AG04450 (cell line): ENCODE data around the gene KLHL30. TPM values are rescaled to one million over a fixed set of nuclear protein-coding genes. Genes with fewer than 3 reads are reported as not detected.

Experiments used
- CTCF ChIA-PET: fragments of 300-600, 350-600 bp; formaldehyde crosslinking; extraction: SDS; loops from one replicate; lab custom pipeline; 2022; ENCODE audit warnings: antibody characterized with exemption, inconsistent platforms; lab: Charles Lee
- POLR2A ChIA-PET: fragments of 350-600 bp; formaldehyde crosslinking; extraction: SDS; loops from one replicate; lab custom pipeline; 2021; ENCODE audit warnings: antibody characterized with exemption, inconsistent platforms; lab: Yijun Ruan, JAX
- DNase-seq: peaks from one replicate; pipeline ENCODE4 v3.0.0-alpha.2; 2011; ENCODE audit warnings: low read depth, low spot score
- H3K27ac ChIP-seq: one replicate; pipeline ENCODE4 v1.5.1; 2012; ENCODE audit warnings: low read depth, low read length, control low read depth
- H3K27me3 ChIP-seq: one replicate; pipeline ENCODE4 v1.6.0; 2012; ENCODE audit warnings: low read length; ENCODE audit not compliant: control insufficient read depth, insufficient read depth
- H3K4me3 ChIP-seq: 2 replicates; pipeline ENCODE4 v1.5.1; 2011; ENCODE audit warnings: mild to moderate bottlenecking, low read depth, low read length, control low read depth
- H3K9me3 ChIP-seq: 2 replicates; pipeline ENCODE4 v1.5.1; 2012; ENCODE audit warnings: low read length; ENCODE audit not compliant: control insufficient read depth, insufficient read depth
- polyA plus RNA-seq: library from polyadenylated mRNA; depleted of rRNA; stranded (reverse); fragments of >200 nt; gene quantifications from 2 replicates; pipeline ENCODE4 v1.2.3, GENCODE V29; 2011
- TF ChIP-seq, protein P1 (sequence below): IDR thresholded peaks from 2 replicates; pipeline ENCODE4 v1.5.1; 2011; ENCODE audit warnings: low read depth, low read length, control low read depth, inconsistent platforms

Gene KLHL30
- polyA plus RNA-seq, 1 experiment: not detected

DNA sequence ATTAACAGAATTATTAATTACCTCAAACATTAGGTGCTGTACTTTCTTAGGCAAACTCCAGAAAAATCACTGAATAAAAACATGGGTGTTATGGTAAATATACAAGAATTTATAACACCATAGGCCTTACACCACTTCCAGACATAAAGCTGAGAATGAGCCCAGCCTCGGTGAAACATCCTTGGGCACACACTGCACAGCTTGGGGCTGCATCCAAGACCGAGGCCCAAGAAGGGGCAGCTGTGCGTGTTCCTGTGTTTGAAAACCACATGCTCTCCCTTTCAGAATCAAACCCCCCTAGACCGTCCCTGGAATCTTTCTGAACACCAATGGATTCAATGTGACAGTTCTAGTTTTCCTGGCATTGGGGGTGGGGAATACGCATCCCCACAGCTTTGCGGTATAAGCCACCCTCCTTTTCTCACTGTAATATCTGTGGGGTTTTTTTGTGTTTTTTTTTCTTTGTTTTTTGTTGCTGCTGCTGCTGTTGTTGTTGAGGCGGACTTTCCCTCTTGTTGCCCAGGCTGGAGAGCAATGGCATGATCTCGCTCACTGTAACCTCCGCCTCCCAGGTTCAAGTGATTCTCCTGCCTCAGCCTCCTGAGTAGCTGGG is 33.2 kb downstream of the KLHL30 start:
- no peaks in the 10 kb centered on the region for H3K27me3 ChIP-seq
- H3K4me3 ChIP-seq: no peak overlapping the region
- CTCF ChIA-PET: interaction anchor here (0.6 to 1.1 kb wide), 2 partner anchors 62 to 92 kb away, joined by 3 read pairs; no protein-coding TSS in a partner anchor
- peak overlapping the region; percentile 70 for H3K27ac ChIP-seq
- DNase-seq: no peak
- H3K9me3 ChIP-seq: no peaks in the 10 kb centered on the region; the same call in 1 of the 2 replicates
- POLR2A ChIA-PET: no interaction called here
- TF ChIP-seq, protein P1, sequence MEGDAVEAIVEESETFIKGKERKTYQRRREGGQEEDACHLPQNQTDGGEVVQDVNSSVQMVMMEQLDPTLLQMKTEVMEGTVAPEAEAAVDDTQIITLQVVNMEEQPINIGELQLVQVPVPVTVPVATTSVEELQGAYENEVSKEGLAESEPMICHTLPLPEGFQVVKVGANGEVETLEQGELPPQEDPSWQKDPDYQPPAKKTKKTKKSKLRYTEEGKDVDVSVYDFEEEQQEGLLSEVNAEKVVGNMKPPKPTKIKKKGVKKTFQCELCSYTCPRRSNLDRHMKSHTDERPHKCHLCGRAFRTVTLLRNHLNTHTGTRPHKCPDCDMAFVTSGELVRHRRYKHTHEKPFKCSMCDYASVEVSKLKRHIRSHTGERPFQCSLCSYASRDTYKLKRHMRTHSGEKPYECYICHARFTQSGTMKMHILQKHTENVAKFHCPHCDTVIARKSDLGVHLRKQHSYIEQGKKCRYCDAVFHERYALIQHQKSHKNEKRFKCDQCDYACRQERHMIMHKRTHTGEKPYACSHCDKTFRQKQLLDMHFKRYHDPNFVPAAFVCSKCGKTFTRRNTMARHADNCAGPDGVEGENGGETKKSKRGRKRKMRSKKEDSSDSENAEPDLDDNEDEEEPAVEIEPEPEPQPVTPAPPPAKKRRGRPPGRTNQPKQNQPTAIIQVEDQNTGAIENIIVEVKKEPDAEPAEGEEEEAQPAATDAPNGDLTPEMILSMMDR: no peak

DNA sequence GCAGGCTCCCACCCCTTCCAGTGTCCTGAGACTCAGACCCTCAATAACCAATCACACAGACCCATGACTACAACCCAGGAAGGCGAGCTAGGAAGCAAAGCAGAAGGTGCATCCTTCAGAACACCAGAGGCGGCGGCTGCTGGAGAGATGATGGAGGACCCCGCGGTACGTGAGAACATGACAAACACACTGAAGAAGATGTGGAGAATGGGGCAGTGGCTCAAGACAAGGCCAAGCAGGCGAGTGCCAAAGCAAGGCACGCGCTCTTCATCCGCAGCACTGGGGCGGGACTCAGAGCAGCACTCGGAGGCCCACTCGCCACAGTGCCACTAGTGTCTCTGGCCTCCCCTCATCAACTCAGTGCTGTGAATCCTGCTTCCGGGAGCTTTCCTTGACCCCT is 34.0 kb downstream of the KLHL30 start:
- H3K27me3 ChIP-seq: no peaks in the 10 kb centered on the region
- TF ChIP-seq, protein P1: no peak
- no peak for DNase-seq
- H3K27ac ChIP-seq: peak overlapping the region; percentile 70
- no peaks in the 10 kb centered on the region; the same call in 1 of the 2 replicates for H3K9me3 ChIP-seq
- ChIA-PET POLR2A (no interaction called here), CTCF (no interaction called here)
- H3K4me3 ChIP-seq: no peak overlapping the region

DNA sequence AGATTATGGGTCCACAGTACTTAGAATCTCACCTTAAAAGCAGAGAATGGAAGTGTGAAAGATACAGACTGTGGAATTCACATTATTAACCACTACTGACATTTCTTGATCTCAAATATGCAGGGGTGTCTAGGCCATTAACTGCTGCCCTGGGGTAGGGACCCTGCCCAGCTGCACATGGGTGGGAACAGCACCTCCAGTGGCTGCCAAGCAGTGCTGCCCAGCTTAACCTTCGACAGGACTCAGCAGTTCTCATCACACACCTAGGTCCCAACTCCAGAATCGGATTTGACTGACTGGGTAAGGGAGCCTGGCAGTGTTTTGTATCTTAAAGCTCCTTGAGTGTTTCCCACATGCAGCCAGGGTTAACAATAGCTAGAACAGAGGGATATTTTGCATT is 35.2 kb downstream of the KLHL30 start:
- no peak overlapping the region for H3K27ac ChIP-seq
- no peak for DNase-seq
- H3K27me3 ChIP-seq: no peaks in the 10 kb centered on the region
- H3K9me3 ChIP-seq: no peaks in the 10 kb centered on the region; the same call in 1 of the 2 replicates
- TF ChIP-seq, protein P1: no peak
- CTCF ChIA-PET: no interaction called here
- POLR2A ChIA-PET: no interaction called here
- H3K4me3 ChIP-seq: no peak overlapping the region

DNA sequence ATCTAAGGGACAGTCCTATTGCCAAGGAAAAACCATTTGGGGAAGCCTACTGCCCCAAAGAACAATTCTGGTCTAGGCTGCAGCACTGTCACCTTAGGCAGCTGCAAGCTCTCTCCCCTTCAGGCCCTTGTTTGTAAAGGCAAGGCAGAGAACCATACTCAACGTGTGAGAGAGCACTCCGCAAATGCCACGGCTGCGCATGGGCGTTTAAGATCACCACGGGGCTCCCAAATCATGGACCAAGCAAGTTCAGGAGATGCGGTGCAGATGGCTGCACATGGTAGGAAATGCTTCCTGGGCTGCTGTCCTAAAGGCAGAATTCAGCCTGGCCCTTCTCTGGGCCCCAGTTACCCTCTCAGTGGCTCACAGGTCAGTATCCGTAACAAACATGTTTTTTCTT is 35.8 kb downstream of the KLHL30 start:
- CTCF ChIA-PET: no interaction called here
- Histone ChIP-seq H3K9me3 (no peaks in the 10 kb centered on the region; the same call in 1 of the 2 replicates), H3K27ac (peak overlapping the region; percentile 21), H3K4me3 (no peak overlapping the region), H3K27me3 (no peaks in the 10 kb centered on the region)
- no peak for DNase-seq
- TF ChIP-seq, protein P1: no peak
- POLR2A ChIA-PET: no interaction called here

DNA sequence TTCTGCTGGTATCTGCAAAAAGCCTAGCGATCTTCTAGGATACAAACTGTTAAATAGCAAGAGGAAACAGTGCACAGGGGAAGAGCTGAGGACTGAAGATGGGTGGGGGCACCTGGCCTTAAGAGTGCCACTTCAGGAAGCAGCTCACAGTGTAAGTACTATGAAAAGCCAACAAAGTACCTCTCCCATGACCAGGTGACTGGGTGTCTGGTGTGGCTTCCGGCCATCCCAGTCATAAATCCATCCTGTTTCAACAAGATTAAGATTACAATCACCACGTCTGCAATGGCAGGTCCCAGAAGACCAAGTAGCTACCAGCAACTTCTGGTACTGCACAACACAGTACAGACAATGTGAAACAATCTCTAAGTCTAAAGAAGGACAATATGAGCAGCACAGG is 36.2 kb downstream of the KLHL30 start:
- TF ChIP-seq, protein P1: no peak
- ChIA-PET POLR2A (no interaction called here), CTCF (no interaction called here)
- H3K27ac ChIP-seq: no peak overlapping the region
- no peak for DNase-seq
- H3K4me3 ChIP-seq: no peak overlapping the region
- no peaks in the 10 kb centered on the region; the same call in 1 of the 2 replicates for H3K9me3 ChIP-seq
- H3K27me3 ChIP-seq: no peaks in the 10 kb centered on the region
